T-helper 17 cell (primary cell): Measurements from ENCODE around the gene PI4KB. TPM values are rescaled to one million over a fixed set of nuclear protein-coding genes. Genes with fewer than 3 reads are reported as not detected.

Experiments used
- ATAC-seq: fragments of 150-1000 bp; cut with Tn5 transposase; 2 replicates; pipeline ENCODE4 v1.10.0; 2021; ENCODE audit warnings: mild to moderate bottlenecking, moderate library complexity
- DNase-seq, 3 donors: peaks; one replicate each; pipeline versions ENCODE4 v3.0.0 to v3.0.0-alpha.2; 2020 to 2021
- H3K9me3 ChIP-seq: one replicate; pipeline ENCODE4 v1.7.0; 2013; ENCODE audit warnings: low read length, mild to moderate bottlenecking; ENCODE audit not compliant: control insufficient read depth, poor library complexity, severe bottlenecking
- H3K27ac Mint-ChIP-seq: one replicate; pipeline ENCODE4 v1.8.0; 2022; ENCODE audit warnings: mild to moderate bottlenecking, moderate library complexity, mixed read lengths
- H3K27me3 Mint-ChIP-seq: one replicate; pipeline ENCODE4 v1.8.0; 2022; ENCODE audit warnings: mixed read lengths
- H3K36me3 Mint-ChIP-seq: one replicate; pipeline ENCODE4 v1.8.0; 2022; ENCODE audit warnings: low read depth, mixed read lengths
- H3K4me1 Mint-ChIP-seq: one replicate; pipeline ENCODE4 v1.8.0; 2022; ENCODE audit warnings: mild to moderate bottlenecking, mixed read lengths
- H3K4me3 Mint-ChIP-seq: one replicate; pipeline ENCODE4 v1.8.0; 2022; ENCODE audit warnings: mild to moderate bottlenecking, moderate library complexity, mixed read lengths
- total RNA-seq, 4 donors: library from RNA in 2 of 4; stranded (reverse) in 2 of 4; gene quantifications; one replicate each; pipeline ENCODE4 v1.2.3 and lab custom pipeline; 2022 to 2026

Gene PI4KB
- 10 to 100 TPM; 73.5 to 81.4 TPM for total RNA-seq
- 97.0 to 110 reads per million in 2 donors for total RNA-seq (lab: John Stamatoyannopoulos, UW)

DNA sequence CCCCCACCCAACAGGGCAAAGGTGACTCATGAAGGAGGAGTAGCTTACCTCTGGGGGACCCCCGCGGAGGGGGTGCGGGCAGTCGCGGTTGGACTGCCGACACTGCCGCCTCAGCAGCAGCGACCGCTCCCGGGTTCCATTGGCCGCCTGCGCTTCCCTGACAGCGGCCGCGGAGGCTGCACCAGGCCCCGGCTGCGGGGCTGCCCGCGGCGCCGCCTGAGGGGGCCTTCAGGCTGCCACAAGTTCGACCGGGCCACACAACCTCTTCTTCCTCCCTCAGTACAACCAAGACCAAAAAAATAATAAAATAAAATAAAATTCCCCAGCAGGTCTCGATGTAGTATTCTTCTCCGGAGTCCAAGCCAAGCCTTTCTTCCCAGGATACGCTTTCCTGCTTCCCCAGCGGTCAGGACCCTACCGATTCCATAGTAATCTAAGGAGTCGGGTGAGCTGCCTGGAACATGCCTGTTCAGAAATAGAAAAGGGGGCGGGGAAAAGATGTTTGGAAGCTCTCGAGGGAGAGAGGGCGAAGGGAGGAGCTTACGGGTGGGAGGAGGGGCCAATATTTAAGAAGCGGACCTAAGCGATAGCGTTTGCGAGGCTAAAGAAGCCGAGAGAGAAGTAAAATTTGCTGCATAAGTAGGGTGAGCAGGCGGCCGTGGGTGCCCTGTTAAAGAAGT, at the start of gene PI4KB:
Gene PI4KB, minus strand, starts transcription at position 194 of the 680 bp plus-strand sequence. CDS start 10,935 bp downstream, outside the sequence.
- DNase-seq (peak; percentile 67 to 79 (median 77)), ATAC-seq (peak; percentile 93)
- H3K9me3 ChIP-seq: no peaks in the 10 kb centered on the region
- peaks cover 32% of the 10 kb centered on the region for H3K4me1 Mint-ChIP-seq
- peak within 1 kb of the TSS; percentile 100 for H3K27ac Mint-ChIP-seq
- H3K36me3 Mint-ChIP-seq: peaks cover 5% of the 10 kb centered on the region
- H3K27me3 Mint-ChIP-seq: no peaks in the 10 kb centered on the region
- peak within 1 kb of the TSS; percentile 99 for H3K4me3 Mint-ChIP-seq

DNA sequence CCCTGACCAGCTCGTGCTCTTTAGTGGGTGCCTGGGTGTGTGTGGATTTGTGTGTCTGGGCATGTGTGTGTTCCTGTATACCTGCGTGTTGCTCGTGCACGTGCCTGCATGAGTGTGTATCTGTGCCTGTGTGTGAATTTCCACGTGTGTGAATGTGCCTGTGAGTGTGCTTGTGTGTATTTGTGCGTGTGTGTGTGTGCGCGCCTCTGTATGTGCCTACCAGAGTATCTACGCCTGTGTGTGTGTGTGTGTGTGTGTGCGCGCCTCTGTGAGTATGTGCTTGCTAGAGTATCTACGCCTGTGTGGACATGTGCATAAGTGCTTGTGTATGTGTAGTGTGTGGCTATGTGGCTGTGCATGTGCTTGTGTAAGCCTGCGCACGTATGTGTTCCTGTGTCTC, 46.0 kb upstream of the PI4KB start:
- peaks cover 5% of the 10 kb centered on the region for H3K4me1 Mint-ChIP-seq
- H3K27me3 Mint-ChIP-seq: no peaks in the 10 kb centered on the region
- no peak overlapping the region for H3K4me3 Mint-ChIP-seq
- DNase-seq: no peak
- H3K9me3 ChIP-seq: no peaks in the 10 kb centered on the region
- H3K36me3 Mint-ChIP-seq: no peaks in the 10 kb centered on the region
- H3K27ac Mint-ChIP-seq: no peak overlapping the region
- ATAC-seq: no peak

DNA sequence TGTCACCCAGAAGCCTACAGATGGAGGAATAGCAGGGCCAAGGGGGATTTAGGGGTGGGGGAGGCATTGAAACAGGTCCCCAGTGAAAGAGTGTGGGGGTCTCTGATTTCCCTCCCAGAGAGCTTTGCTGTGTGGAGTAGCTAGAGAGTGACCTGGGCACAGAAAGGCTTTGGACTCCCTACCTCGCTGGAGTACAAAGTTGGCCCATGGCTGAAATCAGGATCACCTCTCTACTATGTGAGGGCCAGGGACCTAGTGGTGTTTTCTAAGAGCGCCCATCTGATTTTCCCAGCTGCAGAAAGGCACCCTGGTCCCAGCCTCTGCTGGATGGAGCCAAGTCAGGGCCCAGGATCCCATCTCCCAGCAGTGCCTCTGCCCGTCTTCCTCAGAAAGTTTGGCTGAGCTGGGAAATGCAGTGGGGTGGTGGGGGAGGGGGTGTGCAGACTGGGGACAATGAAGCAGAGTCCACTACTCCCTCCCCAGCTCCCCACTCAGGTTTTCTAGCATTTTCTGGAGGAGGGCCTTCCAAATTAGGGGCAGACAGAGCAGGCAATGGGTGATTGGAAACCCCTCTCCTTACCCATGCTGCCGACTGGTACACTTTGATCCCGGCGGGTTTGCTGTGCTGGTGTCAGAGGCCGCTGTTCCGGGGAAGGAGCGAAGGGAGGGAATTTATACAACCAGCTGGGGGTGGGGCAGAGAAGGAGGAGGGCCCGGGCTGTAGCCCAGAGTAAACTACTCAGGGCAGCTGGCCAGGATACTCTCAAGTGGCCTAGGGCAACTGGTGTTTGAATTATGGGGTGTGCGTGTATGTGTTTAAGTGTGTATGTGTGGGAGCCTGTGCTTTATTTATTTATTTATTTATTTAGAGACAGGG, 45.1 kb upstream of the PI4KB start, which contains the start of gene SELENBP1:
Gene SELENBP1, minus strand, starts transcription at position 648 of the 877 bp plus-strand sequence. Its CDS starts 64 bp downstream, at position 584.
- H3K27ac Mint-ChIP-seq: peak within 1 kb of the TSS; percentile 86
- ATAC-seq (no peak), DNase-seq (no peak)
- no peak within 1 kb of the TSS for H3K4me3 Mint-ChIP-seq
- no peaks in the 10 kb centered on the region for H3K9me3 ChIP-seq
- peaks cover 5% of the 10 kb centered on the region for H3K4me1 Mint-ChIP-seq
- no peaks in the 10 kb centered on the region for H3K36me3 Mint-ChIP-seq
- no peaks in the 10 kb centered on the region for H3K27me3 Mint-ChIP-seq

DNA sequence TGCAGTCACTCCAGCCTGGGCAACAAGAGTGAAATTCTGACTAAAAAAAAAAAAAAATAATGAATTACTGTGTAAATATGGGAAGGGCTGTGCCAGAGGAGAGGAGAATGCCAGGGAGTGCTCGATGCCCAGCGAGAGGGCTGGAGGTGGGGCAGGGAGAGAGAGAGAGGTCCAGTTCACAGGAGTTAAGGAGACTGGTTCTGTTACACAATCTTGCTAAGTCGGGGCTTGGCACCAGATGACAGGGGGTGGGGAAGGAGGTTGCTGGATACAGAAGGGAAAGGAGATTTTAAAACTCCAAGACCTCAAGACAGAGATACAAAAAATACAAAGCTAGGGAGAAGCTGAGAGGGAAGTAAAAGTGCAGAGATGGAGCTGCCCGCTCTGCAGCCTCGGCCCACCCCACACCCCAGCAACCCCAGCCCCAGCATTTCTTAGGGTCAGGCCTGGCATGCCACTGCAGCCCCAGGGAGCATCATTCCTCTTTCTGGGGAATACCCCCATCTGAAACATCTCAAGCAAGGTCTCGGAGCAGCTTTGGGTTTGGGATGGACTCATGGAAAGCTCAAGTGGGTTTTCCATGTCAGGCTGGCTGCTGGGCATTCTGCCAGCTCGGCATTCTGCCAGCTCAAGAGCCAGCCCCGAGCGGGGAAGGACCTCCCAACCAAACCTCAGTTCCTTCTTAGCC, 44.3 kb upstream of the PI4KB start:
- Mint-ChIP-seq H3K4me3 (no peak overlapping the region), H3K4me1 (peaks cover 5% of the 10 kb centered on the region)

DNA sequence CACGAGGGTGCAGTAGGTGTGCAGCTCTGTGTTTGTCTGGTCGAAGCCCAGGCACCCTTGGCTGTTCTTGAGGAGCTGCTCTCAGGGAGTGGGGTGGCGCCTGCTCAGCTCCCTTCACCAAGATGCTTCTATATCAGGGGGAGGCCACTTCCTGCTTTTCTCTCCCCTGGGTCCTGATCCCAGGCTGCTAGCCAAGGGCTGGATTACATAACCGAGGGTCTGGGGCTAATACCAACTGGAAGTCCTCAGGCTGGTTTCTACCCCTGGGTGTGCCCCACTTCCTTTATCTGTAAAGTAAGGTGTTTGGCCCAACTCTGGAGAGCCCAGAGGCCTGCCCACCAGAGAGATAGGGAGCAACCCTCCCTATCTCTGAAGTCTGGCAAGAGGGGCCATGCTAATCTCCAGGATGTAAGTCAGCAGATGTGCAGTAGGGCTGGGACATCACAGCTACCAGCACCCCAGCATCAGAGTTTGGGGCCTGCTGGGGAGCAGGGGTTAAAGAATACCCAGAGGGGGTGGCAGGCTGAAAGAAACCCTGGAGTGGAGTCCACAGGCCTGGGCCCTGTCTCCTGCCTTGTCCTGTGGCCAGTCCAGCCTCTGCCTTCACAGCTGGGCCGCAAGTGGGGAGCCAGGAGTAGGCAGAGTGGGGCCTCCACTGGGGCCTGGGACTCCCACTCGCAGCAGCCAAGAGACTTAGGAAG, 43.1 kb upstream of the PI4KB start:
- no peaks in the 10 kb centered on the region for H3K9me3 ChIP-seq
- Mint-ChIP-seq H3K27me3 (no peaks in the 10 kb centered on the region), H3K36me3 (no peaks in the 10 kb centered on the region), H3K4me1 (peaks cover 6% of the 10 kb centered on the region), H3K4me3 (no peak overlapping the region), H3K27ac (no peak overlapping the region)
- ATAC-seq (no peak), DNase-seq (no peak)

More for the DNA sequence above, 44.3 kb upstream of the PI4KB start:
- Mint-ChIP-seq H3K27me3 (no peaks in the 10 kb centered on the region), H3K27ac (peak overlapping the region; percentile 86), H3K36me3 (no peaks in the 10 kb centered on the region)
- no peaks in the 10 kb centered on the region for H3K9me3 ChIP-seq
- DNase-seq (no peak), ATAC-seq (no peak)

DNA sequence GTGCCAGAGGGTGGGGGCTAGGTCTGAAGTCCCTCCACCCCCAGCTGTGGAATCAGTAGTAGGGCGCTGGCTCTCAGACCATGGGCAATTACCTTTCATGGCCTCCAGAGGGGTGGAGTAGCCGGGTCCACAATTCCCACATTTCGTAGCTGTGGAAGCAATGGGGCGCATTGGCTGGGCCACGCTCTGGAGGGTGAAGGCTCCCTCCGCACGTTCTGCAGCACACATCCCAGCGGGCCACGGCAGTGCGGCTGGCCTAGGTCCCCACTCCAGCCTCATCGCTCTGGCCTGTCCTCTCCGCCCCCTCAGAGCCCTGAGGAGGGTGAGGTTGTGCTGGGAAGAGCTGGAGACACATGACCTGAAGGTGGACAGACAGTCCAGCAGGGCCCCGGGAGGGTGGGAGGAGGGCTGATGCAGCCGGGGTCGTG, 42.4 kb upstream of the PI4KB start:
- H3K9me3 ChIP-seq: no peaks in the 10 kb centered on the region
- ATAC-seq (no peak), DNase-seq (no peak)
- H3K36me3 Mint-ChIP-seq: no peaks in the 10 kb centered on the region
- no peak overlapping the region for H3K4me3 Mint-ChIP-seq
- no peaks in the 10 kb centered on the region for H3K27me3 Mint-ChIP-seq
- peaks cover 7% of the 10 kb centered on the region for H3K4me1 Mint-ChIP-seq
- H3K27ac Mint-ChIP-seq: no peak overlapping the region

DNA sequence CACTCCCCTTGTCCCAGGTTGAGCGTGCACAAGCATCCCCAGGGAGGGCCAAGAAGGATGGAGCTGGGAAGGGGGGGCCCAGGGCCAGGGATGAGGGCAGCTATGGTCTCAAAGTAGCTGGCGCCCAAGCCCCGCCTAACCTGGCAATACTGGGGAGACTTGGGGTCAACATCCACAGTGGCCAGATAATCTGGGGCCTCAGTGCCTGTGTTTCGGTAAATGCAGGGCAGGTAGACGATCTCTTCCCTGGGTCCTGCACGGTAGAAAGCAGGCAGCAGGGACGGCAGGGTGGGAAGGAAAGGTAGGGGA, 42.0 kb upstream of the PI4KB start:
- H3K4me1 Mint-ChIP-seq: peaks cover 6% of the 10 kb centered on the region
- no peaks in the 10 kb centered on the region for H3K9me3 ChIP-seq
- H3K4me3 Mint-ChIP-seq: no peak overlapping the region
- no peak overlapping the region for H3K27ac Mint-ChIP-seq
- ATAC-seq (no peak), DNase-seq (no peak)
- no peaks in the 10 kb centered on the region for H3K36me3 Mint-ChIP-seq
- H3K27me3 Mint-ChIP-seq: peaks cover 2% of the 10 kb centered on the region

DNA sequence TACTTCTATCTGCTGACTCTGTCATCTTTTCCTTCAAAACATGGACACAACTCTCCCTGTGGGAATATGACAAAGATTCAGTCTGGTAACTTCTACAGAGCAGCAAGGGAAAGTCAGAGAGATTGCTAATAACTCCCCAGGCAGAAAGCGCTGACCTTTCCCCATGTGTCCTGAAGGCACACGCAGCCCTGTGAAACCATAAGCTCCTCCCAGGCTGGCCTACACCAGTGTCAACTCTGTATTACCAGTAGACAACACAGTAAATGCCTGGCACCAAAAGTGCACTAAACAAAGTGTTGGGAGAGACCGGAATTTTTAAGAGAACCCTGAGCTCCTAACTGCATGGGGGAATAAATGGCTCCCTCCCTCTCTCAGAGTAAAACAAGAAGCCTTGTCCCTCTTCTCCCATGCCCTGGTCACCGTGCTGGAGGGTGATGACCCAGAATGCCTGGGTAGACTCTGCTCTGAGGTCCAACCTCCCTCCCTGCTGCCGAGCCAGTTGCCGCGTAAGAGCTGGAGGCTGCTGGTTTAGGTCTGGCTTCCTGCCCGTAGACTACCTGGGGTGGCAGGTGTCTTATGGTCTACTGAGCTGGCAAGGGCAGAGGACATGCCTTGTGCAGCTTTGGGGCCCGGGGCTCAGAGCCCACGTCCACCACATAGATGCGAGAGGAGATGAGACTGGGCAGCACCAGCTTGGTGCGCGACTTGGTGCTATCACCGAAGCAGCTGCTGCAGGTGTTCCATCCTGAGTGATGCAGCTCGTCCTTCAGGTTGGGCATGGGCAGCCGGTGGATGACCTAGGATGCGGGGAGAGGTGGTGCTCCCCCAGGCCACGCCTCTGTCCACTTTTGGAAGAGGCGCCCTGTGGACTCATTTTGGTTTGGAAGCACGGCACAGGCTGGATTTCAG, 41.4 kb upstream of the PI4KB start:
- H3K4me1 Mint-ChIP-seq: peaks cover 2% of the 10 kb centered on the region

DNA sequence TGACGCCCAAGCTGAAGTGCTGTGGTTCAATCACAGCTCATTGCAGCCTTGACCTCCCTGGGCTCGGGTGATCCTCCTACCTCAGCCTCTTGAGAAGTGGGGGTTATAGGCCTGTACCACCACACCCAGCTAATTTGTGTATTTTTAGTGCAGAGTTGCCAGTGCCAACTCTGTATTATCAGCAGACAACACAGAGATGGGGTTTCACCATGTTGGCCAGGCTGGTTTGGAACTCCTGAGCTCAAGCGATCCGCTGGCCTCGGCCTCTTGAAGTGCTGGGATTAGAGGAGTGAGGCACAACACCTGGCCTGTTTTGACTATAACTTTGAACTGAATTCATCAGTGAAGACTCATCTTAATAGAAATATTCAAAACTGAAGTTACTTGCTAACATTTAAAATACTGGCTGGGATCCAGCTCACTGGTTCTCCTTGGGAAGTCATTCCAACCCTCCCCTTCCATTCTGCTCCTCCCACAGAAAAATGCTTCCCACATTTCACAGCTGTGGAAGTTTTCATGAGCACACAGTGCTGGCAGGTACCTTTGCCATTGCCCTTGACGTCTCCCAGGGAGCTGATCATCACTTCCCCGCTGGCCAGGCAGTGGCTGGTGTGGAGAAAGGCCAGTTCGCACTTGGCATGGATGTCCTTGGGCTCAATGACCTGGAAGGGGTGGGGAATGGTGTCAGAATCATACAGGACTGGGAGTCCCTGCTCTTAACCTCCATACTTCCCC, 40.6 kb upstream of the PI4KB start:
- H3K9me3 ChIP-seq: no peaks in the 10 kb centered on the region
- Mint-ChIP-seq H3K36me3 (no peaks in the 10 kb centered on the region), H3K4me1 (peaks cover 2% of the 10 kb centered on the region), H3K27ac (no peak overlapping the region), H3K27me3 (peaks cover 10% of the 10 kb centered on the region), H3K4me3 (no peak overlapping the region)
- no peak for DNase-seq
- ATAC-seq: no peak

More for the DNA sequence above, 41.4 kb upstream of the PI4KB start:
- no peak overlapping the region for H3K4me3 Mint-ChIP-seq
- no peaks in the 10 kb centered on the region for H3K9me3 ChIP-seq
- no peak for DNase-seq
- no peak for ATAC-seq
- H3K27me3 Mint-ChIP-seq: peaks cover 8% of the 10 kb centered on the region
- no peaks in the 10 kb centered on the region for H3K36me3 Mint-ChIP-seq
- no peak overlapping the region for H3K27ac Mint-ChIP-seq

DNA sequence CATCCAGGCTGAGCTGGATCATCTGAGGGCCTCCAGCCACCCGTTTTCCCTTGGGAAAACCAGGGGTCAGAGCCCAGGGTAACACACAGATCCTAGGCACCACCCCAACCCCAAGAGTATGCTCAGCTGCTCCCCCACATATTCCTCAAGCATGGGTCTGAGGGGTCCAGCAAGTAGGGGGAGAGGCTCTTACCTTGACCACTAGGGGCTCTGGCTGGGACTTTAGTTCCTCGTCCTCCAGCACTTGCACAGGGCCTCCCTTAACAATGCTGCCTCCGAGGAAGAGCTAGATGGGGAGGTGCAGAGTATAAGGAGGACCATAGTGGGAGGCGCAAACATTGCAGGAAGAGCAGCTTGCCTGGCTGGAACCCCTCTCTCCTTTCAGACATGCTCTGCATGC, 37.8 kb upstream of the PI4KB start:
- H3K36me3 Mint-ChIP-seq: peaks cover 2% of the 10 kb centered on the region
- H3K9me3 ChIP-seq: no peaks in the 10 kb centered on the region
- ATAC-seq (no peak), DNase-seq (no peak)
- no peak overlapping the region for H3K4me3 Mint-ChIP-seq
- H3K27me3 Mint-ChIP-seq: peaks cover 10% of the 10 kb centered on the region
- H3K27ac Mint-ChIP-seq: no peak overlapping the region
- H3K4me1 Mint-ChIP-seq: peaks cover 2% of the 10 kb centered on the region

DNA sequence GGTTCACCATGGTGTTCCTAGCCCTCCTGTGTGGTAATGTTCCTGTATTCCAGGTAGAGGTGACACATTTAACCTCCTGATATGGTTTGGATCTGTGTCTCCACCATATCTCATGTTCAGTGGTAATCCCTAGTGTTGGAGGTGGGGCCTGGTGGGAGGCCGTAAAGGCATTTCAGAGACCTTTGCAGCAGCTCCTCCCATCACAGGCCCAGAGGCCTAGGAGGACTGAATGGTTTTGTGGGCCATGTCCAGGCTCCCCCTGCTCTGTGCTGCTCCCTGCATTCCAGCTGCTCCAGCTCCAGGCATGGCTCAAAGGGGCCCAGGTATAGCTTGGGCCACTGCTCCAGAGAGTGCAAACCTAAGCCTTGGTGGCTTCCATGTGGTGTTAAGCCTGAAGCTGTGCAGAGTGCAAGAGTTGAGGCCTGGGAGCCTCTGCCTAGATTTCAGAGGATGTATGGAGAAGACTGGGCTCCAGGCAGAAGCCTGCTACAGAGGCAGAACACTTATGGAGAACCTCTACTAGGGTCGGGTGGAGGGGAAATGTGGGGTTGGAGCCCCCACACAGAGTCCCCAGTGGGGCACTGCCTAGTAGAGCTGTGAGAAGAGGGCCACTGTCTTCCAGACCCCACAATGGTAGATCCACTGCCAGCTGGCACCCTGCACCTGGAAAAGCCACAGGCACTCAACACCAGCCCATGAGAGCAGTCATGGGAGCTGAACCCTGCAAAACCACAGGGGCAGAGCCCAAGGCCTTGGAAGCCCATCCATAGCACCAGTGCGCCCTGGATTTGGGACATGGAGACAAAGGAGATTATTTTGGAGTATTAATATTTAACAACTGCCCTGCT, 35.3 kb upstream of the PI4KB start:
- H3K4me3 Mint-ChIP-seq: no peak overlapping the region
- H3K9me3 ChIP-seq: no peaks in the 10 kb centered on the region
- peaks cover 10% of the 10 kb centered on the region for H3K27me3 Mint-ChIP-seq
- DNase-seq (no peak), ATAC-seq (no peak)
- H3K36me3 Mint-ChIP-seq: peaks cover 2% of the 10 kb centered on the region
- H3K27ac Mint-ChIP-seq: no peak overlapping the region
- H3K4me1 Mint-ChIP-seq: peaks cover 2% of the 10 kb centered on the region
